Stomach (tissue), 4 donors: ENCODE data around the gene LRRC8B.

Experiments
- CTCF ChIP-seq, 7 experiments: fragments of 450-650 bp in 4 of 7; fragments of 200-600 bp in 3 of 7; sonication (generic) in 3 of 7; IDR thresholded peaks; one replicate each; pipeline ENCODE4 v1.5.1; 2016 to 2019; ENCODE audit warnings: antibody characterized with exemption in 7 of 7, control low read depth in 2 of 7, mild to moderate bottlenecking in 1 of 7
- EP300 ChIP-seq: sonication (generic); formaldehyde crosslinking; IDR thresholded peaks from one replicate; pipeline ENCODE4 v1.6.1; 2017; ENCODE audit warnings: antibody characterized with exemption
- POLR2A ChIP-seq, 4 donors: fragments of 450-650 bp; IDR thresholded peaks; one replicate each; pipeline ENCODE4 v1.6.1; 2016; ENCODE audit warnings: antibody characterized with exemption in 4 of 4, control low read depth in 2 of 4, mild to moderate bottlenecking in 1 of 4, moderate library complexity in 1 of 4

- no peak for TF ChIP-seq POLR2A (IDR thresholded peaks at IDR 0.05)
- TF ChIP-seq CTCF (IDR thresholded peaks at IDR 0.05) = no peak
- no peak for TF ChIP-seq EP300
These were observed 87.1 kb downstream of the LRRC8B start for GRCh38 chr1:89611721-89612120.
